Brain microvascular endothelial cell (primary cell): ENCODE results near the gene UBALD2.
A peak's percentile ranks its signal among the peaks of the same experiment; 100 is the strongest.

Source experiments
- DNase-seq: peaks from one replicate; pipeline ENCODE4 v3.0.0-alpha.2; 2020
- H3K27ac ChIP-seq: fragments of 250-450 bp; sonication (Bioruptor Pico); 2 replicates; pipeline ENCODE4 v1.5.1; 2020; ENCODE audit warnings: mild to moderate bottlenecking, moderate library complexity
- H3K27me3 ChIP-seq: fragments of 250-450 bp; sonication (Bioruptor Pico); replicated peaks from 2 replicates; pipeline ENCODE4 v1.5.1; 2020; ENCODE audit warnings: mild to moderate bottlenecking
- H3K36me3 ChIP-seq: fragments of 250-450 bp; sonication (Bioruptor Pico); replicated peaks from 2 replicates; pipeline ENCODE4 v1.5.1; 2020; ENCODE audit warnings: mild to moderate bottlenecking
- H3K4me3 ChIP-seq: 2 replicates; pipeline ENCODE4 v1.5.1; 2011; ENCODE audit warnings: low read depth, mild to moderate bottlenecking, control low read depth, low read length, moderate library complexity
- CTCF ChIP-seq: IDR thresholded peaks from 2 replicates; pipeline ENCODE4 v1.5.1; 2011; ENCODE audit warnings: low read depth, mild to moderate bottlenecking, moderate library complexity, low read length, control low read depth, inconsistent platforms; ENCODE audit errors: missing control alignments
- in situ Hi-C: cut with HindIII; loops from 2 replicates; pipeline ENCODE4 v1.10.0; 2017; ENCODE audit warnings: low sequenced_read_pairs, low pct_ligation_motif_present

Gene UBALD2

GRCh38 chr17:76314392-76315227, 49.5 kb downstream of the UBALD2 start:
- peaks cover 44% of the 10 kb centered on the region for H3K36me3 ChIP-seq
- in situ Hi-C loops, result no loop called here

GRCh38 chr17:76317535-76317934, 52.4 kb downstream of the UBALD2 start:
- no peak for TF ChIP-seq CTCF
- no peak for DNase-seq
- peaks cover 42% of the 10 kb centered on the region for H3K36me3 ChIP-seq
- H3K27me3 ChIP-seq, result no peaks in the 10 kb centered on the region
- H3K4me3 ChIP-seq, result no peak overlapping the region
- no peak overlapping the region for H3K27ac ChIP-seq
- in situ Hi-C loops, result no loop called here

More at GRCh38 chr17:76314392-76315227, 49.5 kb downstream of the UBALD2 start:
- peak; percentile 32 for DNase-seq
- Histone ChIP-seq H3K27me3 (no peaks in the 10 kb centered on the region), H3K4me3 (no peak overlapping the region), H3K27ac (no peak overlapping the region)
- TF ChIP-seq CTCF, result no peak

GRCh38 chr17:76318586-76318985, 53.4 kb downstream of the UBALD2 start:
- peak overlapping the region; percentile 48 for H3K27ac ChIP-seq
- H3K4me3 ChIP-seq, result no peak overlapping the region
- H3K27me3 ChIP-seq, result no peaks in the 10 kb centered on the region
- DNase-seq, result peak; percentile 67
- TF ChIP-seq CTCF, result no peak
- H3K36me3 ChIP-seq, result peaks cover 38% of the 10 kb centered on the region
- in situ Hi-C loops, result no loop called here
